HG03442 (cell line): ENCODE data around the gene SMG5.
"Not testable (repeated sequence)": the region's sequence is repeated elsewhere in the genome, so short reads cannot be mapped to it uniquely, and the experiment has no call there.

Experiments
- ATAC-seq: cut with Tn5 transposase; IDR thresholded peaks from one replicate; pipeline ENCODE4 v1.9.1; 2021; ENCODE audit warnings: mild to moderate bottlenecking, moderate library complexity; ENCODE audit not compliant: unreplicated experiment

Gene SMG5

GRCh38 chr1:156245451-156246232 lies 37.0 kb downstream of the SMG5 start:
- no peak for ATAC-seq

- ATAC-seq = no peak
Measured at GRCh38 chr1:156244712-156245111, 37.9 kb downstream of the SMG5 start.

GRCh38 chr1:156244126-156244525 lies 38.5 kb downstream of the SMG5 start:
- ATAC-seq = no peak

DNA sequence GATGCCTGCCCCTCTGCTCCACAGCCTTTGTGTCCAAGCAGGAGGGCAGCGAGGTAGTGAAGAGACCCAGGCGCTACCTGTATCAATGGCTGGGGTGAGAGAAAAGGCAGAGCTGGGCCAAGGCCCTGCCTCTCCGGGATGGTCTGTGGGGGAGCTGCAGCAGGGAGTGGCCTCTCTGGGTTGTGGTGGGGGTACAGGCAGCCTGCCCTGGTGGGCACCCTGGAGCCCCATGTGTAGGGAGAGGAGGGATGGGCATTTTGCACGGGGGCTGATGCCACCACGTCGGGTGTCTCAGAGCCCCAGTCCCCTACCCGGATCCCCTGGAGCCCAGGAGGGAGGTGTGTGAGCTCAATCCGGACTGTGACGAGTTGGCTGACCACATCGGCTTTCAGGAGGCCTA lies 39.9 kb downstream of the SMG5 start:
- no peak for ATAC-seq

DNA sequence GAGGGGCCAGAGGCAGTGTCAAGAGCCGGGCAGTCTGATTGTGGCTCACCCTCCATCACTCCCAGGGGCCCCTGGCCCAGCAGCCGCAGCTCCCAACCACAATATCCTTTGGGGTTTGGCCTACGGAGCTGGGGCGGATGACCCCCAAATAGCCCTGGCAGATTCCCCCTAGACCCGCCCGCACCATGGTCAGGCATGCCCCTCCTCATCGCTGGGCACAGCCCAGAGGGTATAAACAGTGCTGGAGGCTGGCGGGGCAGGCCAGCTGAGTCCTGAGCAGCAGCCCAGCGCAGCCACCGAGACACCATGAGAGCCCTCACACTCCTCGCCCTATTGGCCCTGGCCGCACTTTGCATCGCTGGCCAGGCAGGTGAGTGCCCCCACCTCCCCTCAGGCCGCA lies 40.7 kb downstream of the SMG5 start, which contains the start of gene BGLAP:
BGLAP (plus strand) TSS at position 259 of the 400 bp plus-strand sequence; CDS start at position 307, 48 bp downstream.
- no peak for ATAC-seq

- no peak for ATAC-seq
Measured at GRCh38 chr1:156241311-156241811, 41.3 kb downstream of the SMG5 start.

DNA sequence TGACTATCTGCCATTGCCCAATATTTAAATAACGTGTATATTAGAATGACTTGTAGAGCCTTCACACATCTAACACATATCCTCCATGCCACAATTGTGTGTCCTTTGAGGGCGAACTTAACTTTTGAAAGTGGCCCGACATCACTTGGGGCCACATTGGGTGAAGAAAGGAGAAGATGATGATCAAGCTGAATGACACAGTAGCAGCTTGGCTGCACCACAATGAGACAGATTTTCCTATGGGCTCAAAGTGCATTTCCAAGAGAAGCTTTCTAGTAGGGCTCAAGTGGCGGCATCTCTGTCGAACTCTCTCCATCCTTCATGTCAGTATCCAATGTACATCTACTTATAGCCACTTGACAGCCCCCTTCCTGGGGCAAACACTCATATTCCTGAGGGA lies 44.4 kb downstream of the SMG5 start:
- no peak for ATAC-seq

DNA sequence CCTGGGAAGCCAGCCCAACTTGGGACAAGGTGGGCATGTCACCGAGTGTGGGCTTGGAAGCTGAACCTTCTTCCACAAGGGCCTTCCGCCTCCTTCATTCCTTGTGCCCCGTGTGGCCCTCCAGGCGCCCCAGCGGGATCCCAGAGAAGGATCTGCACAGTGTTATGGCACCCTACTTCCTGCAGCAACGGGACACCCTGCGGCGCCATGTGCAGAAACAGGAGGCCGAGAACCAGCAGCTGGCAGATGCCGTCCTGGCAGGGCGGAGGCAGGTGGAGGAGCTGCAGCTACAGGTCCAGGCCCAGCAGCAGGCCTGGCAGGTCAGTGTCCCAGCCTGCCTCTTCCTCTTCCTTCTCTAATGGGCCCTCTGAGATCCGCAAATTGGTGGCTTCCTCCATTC lies 46.5 kb downstream of the SMG5 start:
- no peak for ATAC-seq

DNA sequence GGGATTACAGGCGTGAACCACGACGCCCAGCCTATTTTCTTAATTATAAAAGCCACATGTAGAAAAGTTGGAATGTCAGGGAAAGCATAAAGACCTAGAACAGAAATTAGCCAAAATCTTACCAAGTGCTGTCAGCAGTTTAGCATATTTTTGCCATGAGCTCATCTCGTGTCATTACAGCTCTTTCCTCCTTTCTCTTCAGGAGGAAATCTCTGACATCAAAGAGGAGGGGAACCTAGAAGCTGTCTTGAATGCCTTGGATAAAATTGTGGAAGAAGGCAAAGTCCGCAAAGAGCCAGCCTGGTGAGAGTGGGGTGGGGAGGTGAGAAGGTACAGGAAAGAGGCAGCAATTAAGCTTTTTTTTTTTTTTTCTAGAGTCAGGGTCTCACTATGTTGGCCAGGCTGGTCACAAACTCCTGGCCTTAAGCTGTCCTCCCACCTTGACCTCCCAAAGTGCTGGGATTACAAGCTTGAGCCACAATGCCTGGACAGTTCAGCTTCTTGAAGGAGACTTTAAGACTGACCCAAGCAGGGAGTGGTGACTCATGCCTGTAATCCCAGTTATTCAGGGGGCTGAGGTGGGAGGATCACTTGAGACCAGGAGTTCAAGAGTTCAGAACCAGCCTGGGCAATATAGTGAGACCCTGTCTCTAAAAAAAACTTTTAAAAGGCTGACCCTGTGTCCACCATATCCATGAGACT lies 49.0 kb downstream of the SMG5 start:
- ATAC-seq = no peak

DNA sequence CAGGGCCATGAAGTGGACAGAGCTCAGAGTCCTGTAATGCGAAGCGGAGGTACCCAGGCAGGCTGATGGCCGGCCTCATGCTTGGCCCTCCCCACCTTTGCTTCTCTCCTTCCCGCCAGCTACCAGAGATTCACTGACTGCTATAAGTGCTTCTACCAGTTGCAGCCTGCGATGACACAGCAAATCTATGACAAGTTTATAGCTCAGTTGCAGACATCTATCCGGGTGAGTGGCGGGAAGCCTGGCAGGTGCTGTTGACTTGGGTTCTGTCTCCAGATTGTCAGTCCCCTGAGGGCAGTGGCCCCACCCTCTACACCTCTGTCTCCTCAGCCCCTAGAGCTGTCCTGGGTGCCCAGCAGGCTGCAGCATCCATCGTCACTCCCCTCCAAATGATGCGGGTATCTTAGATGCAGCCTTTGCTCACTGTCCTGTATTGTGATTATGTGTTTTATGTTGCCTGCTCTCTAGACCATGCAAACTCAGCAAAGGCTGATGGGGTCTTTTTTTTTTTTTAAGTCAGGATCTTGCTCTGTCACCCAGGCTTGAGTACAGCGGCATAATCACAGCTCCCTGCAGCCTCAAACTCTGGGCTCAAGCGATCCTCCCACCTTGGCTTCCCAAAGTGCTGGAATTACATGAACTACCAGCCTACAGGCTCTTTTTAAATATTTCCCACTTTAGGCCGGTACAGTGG lies 50.3 kb downstream of the SMG5 start:
- no peak for ATAC-seq

DNA sequence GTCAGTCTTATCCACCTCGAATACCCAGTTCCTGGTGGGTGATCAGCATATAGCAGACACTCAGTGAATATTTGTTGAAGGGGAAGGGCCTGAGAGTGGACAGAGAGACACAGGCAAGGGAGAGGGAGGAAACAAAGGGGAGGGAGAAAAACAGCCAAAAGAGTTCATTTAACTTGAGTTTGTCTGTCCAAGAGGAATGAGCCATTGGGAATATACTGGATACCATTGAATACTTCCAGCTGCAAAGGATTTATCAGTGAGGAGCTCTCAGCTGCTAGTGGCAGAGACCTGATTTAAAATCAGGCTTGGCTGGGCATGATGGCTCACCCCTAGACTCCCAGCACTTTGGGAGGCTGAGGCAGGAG lies 52.2 kb downstream of the SMG5 start:
- no peak for ATAC-seq

DNA sequence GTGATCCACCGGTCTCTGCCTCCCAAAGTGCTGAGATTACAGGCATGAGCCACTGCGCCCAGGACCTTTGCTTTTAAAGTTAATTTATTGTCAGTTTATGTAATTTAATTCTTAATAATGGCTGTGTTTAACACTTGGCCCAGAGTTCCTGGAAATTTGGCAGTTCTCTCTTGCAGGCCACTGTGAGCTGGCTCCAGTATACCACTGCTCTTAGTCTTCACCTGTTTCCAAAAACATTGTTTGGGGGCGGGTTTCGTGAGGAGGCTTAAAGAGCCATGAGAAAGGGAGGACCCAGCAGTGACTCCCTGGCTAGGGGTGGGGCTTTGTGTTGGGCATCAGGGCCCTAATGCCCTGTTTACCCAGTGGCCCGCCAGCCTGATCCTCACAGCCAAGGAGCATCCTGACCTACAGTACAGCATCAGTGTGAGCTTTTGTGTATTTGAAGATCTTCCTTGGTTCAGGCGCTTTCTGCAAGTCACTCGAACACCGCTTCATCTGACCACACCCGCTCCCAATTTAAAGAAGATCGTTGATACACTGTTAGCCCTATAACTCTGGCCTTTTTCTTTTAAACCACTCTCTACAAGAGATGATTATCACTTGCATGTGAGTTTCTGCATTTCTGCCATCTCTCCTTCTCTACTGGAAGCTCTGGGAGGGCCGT lies 52.7 kb downstream of the SMG5 start:
- no peak for ATAC-seq

DNA sequence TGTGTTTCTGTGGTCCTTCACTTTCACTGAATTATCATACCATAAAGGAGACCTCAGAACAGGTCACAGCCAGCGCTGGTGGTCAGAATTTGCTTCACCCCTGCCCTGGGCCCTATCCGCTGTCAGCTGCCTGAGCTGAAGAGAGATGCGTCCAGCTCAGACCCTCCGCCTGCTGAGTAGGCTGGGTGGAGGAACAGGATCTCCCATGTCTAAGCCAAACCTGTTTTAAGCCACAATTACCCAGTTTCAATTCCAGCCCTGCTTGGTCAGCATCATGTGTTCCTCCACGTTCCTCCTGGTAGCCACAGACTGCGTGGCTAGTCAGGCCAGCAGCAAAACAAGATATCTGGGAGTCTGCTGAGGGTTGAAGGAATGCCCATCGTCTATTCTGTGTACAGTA lies 54.1 kb downstream of the SMG5 start:
- no peak for ATAC-seq

DNA sequence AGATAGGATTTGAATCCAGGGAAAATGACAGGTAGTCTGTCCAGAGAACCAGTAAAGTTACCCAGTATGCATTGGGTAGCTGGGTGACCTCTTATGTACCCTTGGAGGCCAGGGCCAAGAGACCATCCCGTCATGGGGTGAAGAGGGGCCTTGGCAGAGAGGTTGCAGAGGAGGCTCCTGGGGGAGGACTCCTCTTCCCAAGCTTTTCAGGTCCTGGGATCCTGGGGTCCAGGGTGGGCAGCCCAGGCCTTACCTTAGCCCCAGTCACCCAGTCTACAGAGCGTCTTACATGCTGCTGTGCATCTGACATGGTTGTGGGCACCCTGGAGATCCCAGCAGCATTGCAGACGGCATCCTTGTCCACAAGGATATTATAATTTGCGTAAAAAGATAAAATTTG lies 55.8 kb downstream of the SMG5 start:
- ATAC-seq = no peak

DNA sequence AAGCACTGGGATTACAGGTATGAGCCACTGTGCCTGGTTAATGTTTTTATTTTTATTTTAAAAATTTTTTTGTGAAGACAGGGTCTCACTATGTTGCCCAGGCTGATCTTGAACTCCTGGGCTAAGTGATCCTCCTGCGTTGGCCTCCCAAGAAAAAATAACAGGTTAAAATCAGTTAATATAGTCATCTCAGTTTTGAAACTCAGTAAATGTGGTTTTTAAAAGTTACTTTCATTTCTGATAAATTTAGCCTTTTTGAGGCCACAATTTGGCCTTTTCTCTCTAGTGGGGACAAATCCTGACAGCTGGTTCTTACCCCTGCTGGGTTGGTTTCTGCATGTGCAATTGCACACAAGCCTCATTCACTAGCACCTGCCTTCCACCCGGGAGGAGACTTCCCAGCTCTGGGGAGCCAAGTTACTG lies 56.5 kb downstream of the SMG5 start:
- ATAC-seq = peak; percentile 68

DNA sequence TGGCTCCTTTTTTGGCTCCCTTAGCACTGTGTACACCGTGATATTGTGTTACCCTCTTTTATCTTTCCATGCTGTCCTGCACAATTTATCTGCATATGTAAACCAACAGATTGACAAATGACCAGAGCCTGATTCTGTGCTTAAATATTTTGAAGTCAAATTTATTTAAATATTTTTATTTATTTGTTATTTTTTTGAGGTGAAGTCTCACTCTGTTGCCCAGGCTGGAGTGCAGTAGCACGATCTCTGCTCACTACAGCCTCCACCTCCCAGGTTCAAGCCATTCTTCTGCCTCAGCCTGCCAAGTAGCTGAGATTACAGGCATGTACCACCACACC lies 57.0 kb downstream of the SMG5 start:
- no peak for ATAC-seq

GRCh38 chr1:156221986-156222692 lies 60.5 kb downstream of the SMG5 start:
- no peak for ATAC-seq

DNA sequence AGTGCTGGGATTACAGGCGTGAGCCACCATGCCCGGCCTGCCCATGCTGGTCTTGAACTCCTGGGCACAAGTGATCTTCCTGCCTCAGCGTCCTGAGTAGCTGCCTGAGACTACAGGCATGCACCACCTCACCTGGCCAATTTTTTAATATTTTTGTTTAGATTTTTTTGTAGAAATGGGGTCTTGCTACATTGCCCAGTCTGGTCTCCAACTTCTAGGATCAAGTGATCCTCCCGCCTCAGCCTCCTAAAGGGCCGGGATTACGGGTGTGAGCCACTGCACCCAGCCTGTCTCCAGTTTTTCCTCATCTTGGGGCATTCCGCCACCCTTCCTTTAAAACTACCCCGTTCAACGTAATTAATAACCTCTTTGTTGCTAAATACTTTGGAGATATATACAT lies 62.4 kb downstream of the SMG5 start:
- ATAC-seq = no peak

DNA sequence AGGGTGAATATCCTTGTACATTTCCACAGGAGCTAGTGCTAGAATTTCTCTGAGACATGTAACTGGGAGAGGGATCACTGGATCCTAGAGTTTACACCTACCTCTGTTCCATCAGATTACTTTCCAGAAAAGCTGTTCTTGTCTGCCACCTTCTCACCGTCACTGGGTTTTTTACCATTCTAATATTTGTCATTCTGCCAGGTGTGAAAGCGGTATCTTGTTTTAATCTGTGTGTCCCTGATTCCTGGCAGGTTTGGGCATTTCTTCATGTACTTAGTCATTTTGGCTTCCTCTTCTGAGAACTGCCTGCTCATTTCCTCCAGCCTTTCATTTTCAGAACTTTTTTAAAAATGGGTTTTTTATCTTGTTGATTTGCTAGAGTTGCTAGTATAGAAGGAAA lies 64.8 kb downstream of the SMG5 start:
- no peak for ATAC-seq

GRCh38 chr1:156216361-156217086 lies 66.1 kb downstream of the SMG5 start:
- ATAC-seq = not testable (repeated sequence)
